IMR-90 (cell line): Measurements from ENCODE around the gene MGAT4C. TPM values are rescaled to one million over a fixed set of nuclear protein-coding genes. Genes with fewer than 3 reads are reported as not detected.

ENCODE experiments used
- ATAC-seq: fragments of 200-7000 bp; cut with Tn5 transposase; 2 replicates; pipeline ENCODE4 v1.9.1; 2020; ENCODE audit warnings: low read depth, mild to moderate bottlenecking, moderate library complexity
- BruUV-seq: library from RNA; stranded (reverse); fragments of 400-500 nt; replicated peaks from 2 replicates; lab custom pipeline; 2021; lab: Mats Ljungman, UMichigan
- CTCF ChIA-PET: fragments of 300-600 bp; formaldehyde crosslinking; extraction: SDS; loops from one replicate; lab custom pipeline; 2021; ENCODE audit warnings: antibody characterized with exemption; lab: Yijun Ruan, JAX
- POLR2A ChIA-PET: fragments of 300-600 bp; sonication (Branson Sonifier 250); formaldehyde crosslinking; loops from one replicate; lab custom pipeline; 2022; ENCODE audit warnings: antibody characterized with exemption; ENCODE audit not compliant: unreplicated experiment; lab: Charles Lee
- DNase-seq: peaks from one replicate; pipeline ENCODE4 v3.0.0; 2013
- H2AFZ ChIP-seq: replicated peaks from 2 replicates; pipeline ENCODE3; 2013; ENCODE audit warnings: low read length, mild to moderate bottlenecking; ENCODE audit not compliant: poor library complexity
- H2AK5ac ChIP-seq: 2 replicates; pipeline ENCODE4 v1.6.1; 2013; ENCODE audit warnings: low read depth, low read length, inconsistent platforms
- H2AK9ac ChIP-seq: replicated peaks from 2 replicates; pipeline ENCODE3; 2013; ENCODE audit warnings: mild to moderate bottlenecking, low read depth, low read length, moderate library complexity; ENCODE audit not compliant: poor library complexity
- H2BK120ac ChIP-seq: 2 replicates; pipeline ENCODE4 v1.6.1; 2013; ENCODE audit warnings: low read depth, low read length, inconsistent platforms
- H2BK15ac ChIP-seq: 3 replicates; pipeline ENCODE4 v1.6.1; 2013; ENCODE audit warnings: low read depth, low read length, inconsistent platforms
- H2BK20ac ChIP-seq: 2 replicates; pipeline ENCODE4 v1.6.1; 2013; ENCODE audit warnings: low read depth, mild to moderate bottlenecking, inconsistent platforms, low read length, moderate library complexity
- H2BK5ac ChIP-seq: 2 replicates; pipeline ENCODE4 v1.6.1; 2013; ENCODE audit warnings: mild to moderate bottlenecking, low read depth, low read length, inconsistent platforms; ENCODE audit not compliant: poor library complexity, severe bottlenecking
- H3K14ac ChIP-seq: replicated peaks from 2 replicates; pipeline ENCODE4 v1.6.1; 2013; ENCODE audit warnings: low read depth, low read length, inconsistent platforms
- H3K18ac ChIP-seq: 2 replicates; pipeline ENCODE4 v1.6.1; 2013; ENCODE audit warnings: low read depth, low read length, control low read depth
- H3K23ac ChIP-seq: 2 replicates; pipeline ENCODE4 v1.6.1; 2013; ENCODE audit warnings: low read depth, low read length, inconsistent platforms
- H3K27ac ChIP-seq: 2 replicates; pipeline ENCODE4 v1.5.1; 2013; ENCODE audit warnings: mild to moderate bottlenecking, control low read depth, low read length; ENCODE audit not compliant: insufficient read depth
- H3K27me3 ChIP-seq: 2 replicates; pipeline ENCODE4 v1.6.1; 2013; ENCODE audit warnings: low read length; ENCODE audit not compliant: control insufficient read depth, insufficient read depth
- H3K36me3 ChIP-seq: 2 replicates; pipeline ENCODE4 v1.6.1; 2013; ENCODE audit warnings: low read length, mixed read lengths; ENCODE audit not compliant: control insufficient read depth, insufficient read depth
- H3K4ac ChIP-seq: 2 replicates; pipeline ENCODE4 v1.6.1; 2013; ENCODE audit warnings: low read depth, low read length, inconsistent platforms
- H3K4me1 ChIP-seq: 2 replicates; pipeline ENCODE4 v1.6.1; 2013; ENCODE audit warnings: low read length, mixed read lengths; ENCODE audit not compliant: control insufficient read depth, insufficient read depth
- H3K4me2 ChIP-seq: 2 replicates; pipeline ENCODE4 v1.6.1; 2013; ENCODE audit warnings: low read depth, mild to moderate bottlenecking, control low read depth, low read length, moderate library complexity
- H3K4me3 ChIP-seq: 2 replicates; pipeline ENCODE4 v1.5.1; 2013; ENCODE audit warnings: low read depth, mild to moderate bottlenecking, control low read depth, low read length, moderate library complexity; ENCODE audit not compliant: insufficient read depth
- H3K56ac ChIP-seq: 2 replicates; pipeline ENCODE4 v1.6.1; 2013; ENCODE audit warnings: low read length, inconsistent platforms; ENCODE audit not compliant: insufficient read depth; ENCODE audit errors: extremely low read depth
- H3K79me1 ChIP-seq, 2 experiments: 2 replicates each; pipeline ENCODE4 v1.6.1; 2013; ENCODE audit warnings: low read length in 2 of 2, inconsistent platforms in 1 of 2, low read depth in 1 of 2
- H3K9ac ChIP-seq: 2 replicates; pipeline ENCODE4 v1.6.1; 2013; ENCODE audit warnings: low read depth, low read length, control low read depth
- H3K9me1 ChIP-seq: 2 replicates; pipeline ENCODE4 v1.6.1; 2013; ENCODE audit warnings: low read length, inconsistent platforms; ENCODE audit not compliant: insufficient read depth
- H3K9me3 ChIP-seq: 2 replicates; pipeline ENCODE4 v1.6.1; 2013; ENCODE audit warnings: low read length; ENCODE audit not compliant: control insufficient read depth, insufficient read depth
- H4K20me1 ChIP-seq: 2 replicates; pipeline ENCODE4 v1.6.1; 2013; ENCODE audit warnings: low read length, inconsistent platforms; ENCODE audit not compliant: insufficient read depth
- H4K5ac ChIP-seq: 2 replicates; pipeline ENCODE4 v1.6.1; 2013; ENCODE audit warnings: mild to moderate bottlenecking, low read depth, low read length, control low read depth
- H4K8ac ChIP-seq, 2 experiments: 2 replicates each; pipeline ENCODE4 v1.6.1; 2013; ENCODE audit warnings: low read depth in 2 of 2, low read length in 2 of 2, control low read depth in 1 of 2, inconsistent platforms in 1 of 2
- H4K91ac ChIP-seq: 2 replicates; pipeline ENCODE4 v1.6.1; 2013; ENCODE audit warnings: low read depth, low read length, inconsistent platforms; ENCODE audit not compliant: insufficient read depth
- RFX5 ChIP-seq: IDR thresholded peaks from 2 replicates; pipeline ENCODE4 v1.8.0; 2012; ENCODE audit warnings: low read depth, mild to moderate bottlenecking, low read length, moderate library complexity
- WGBS, 2 experiments: methylation state at CpG; one replicate each; pipeline versions ENCODE4 v1.1.5 to v1.1.7; 2013; ENCODE audit warnings: missing lambda C conversion rate in 2 of 2; ENCODE audit not compliant: insufficient read length in 1 of 2; ENCODE audit errors: extremely low coverage in 2 of 2; 5-methylcytosine and 5-hydroxymethylcytosine counted together
- dilution Hi-C: fragments of 300-500 bp; cut with HindIII; formaldehyde crosslinking; loops from one replicate; pipeline ENCODE4 v1.14.3; 2018; ENCODE audit warnings: low sequenced_read_pairs; ENCODE audit not compliant: unreplicated experiment
- in situ Hi-C: fragments of 300-500 bp; cut with MboI; formaldehyde crosslinking; loops from 3 replicates; pipeline ENCODE4 v1.14.3; 2019; ENCODE audit warnings: low sequenced_read_pairs, inconsistent platforms, mixed read lengths
- intact Hi-C: fragments of 100-400 bp; cut with micrococcal nuclease; formaldehyde crosslinking; loops from 2 replicates; pipeline ENCODE4 v1.10.0; 2022
- polyA plus RNA-seq, 3 experiments: library from polyadenylated mRNA; depleted of rRNA; stranded (reverse); fragments of >200 nt; gene quantifications; 2 replicates each; pipeline ENCODE4 v1.2.3, GENCODE V29; 2012; ENCODE audit warnings: low replicate concordance in 1 of 3
- total RNA-seq: library from RNA; depleted of rRNA; stranded (reverse); fragments of >200 nt; gene quantifications from 2 replicates; pipeline ENCODE4 v1.2.3, GENCODE V29; 2012

Gene MGAT4C
- total and polyA plus RNA-seq, 2 of the 4 experiments (the other 2 are of a cell fraction): not detected

- Histone ChIP-seq H3K9ac (no peak overlapping the region), H2BK120ac (no peak overlapping the region), H3K56ac (no peak overlapping the region), H2BK20ac (no peak overlapping the region), H3K79me1 (no peaks in the 10 kb centered on the region), H2BK15ac (no peak overlapping the region), H3K9me3 (no peaks in the 10 kb centered on the region), H3K23ac (no peak overlapping the region), H2BK5ac (no peak overlapping the region), H3K4ac (no peak overlapping the region), H2AK5ac (no peak overlapping the region), H2AK9ac (no peak overlapping the region), H3K4me2 (no peak overlapping the region), H3K18ac (no peak overlapping the region), H2AFZ (no peak overlapping the region), H3K4me3 (no peak overlapping the region), H3K27ac (no peak overlapping the region), H3K14ac (no peak overlapping the region), H4K91ac (no peak overlapping the region), H3K27me3 (no peaks in the 10 kb centered on the region), H4K8ac (no peak overlapping the region), H4K5ac (no peak overlapping the region), H3K9me1 (no peaks in the 10 kb centered on the region), H3K36me3 (no peaks in the 10 kb centered on the region), H3K4me1 (no peaks in the 10 kb centered on the region), H4K20me1 (no peaks in the 10 kb centered on the region)
- in situ Hi-C loops: no loop called here
- dilution Hi-C loops: no loop called here
- TF ChIP-seq RFX5: no peak
- BruUV-seq: no TSS peak
- intact Hi-C loops: no loop called here
- DNase-seq: no peak
- ChIA-PET CTCF (no interaction called here), POLR2A (no interaction called here)
- no peak for ATAC-seq
- WGBS, 2 experiments: no CpG with 5 or more reads among the region's 2 CpGs
These were observed 111.0 kb downstream of the MGAT4C start for GRCh38 chr12:86145156-86145555.
